Astrocyte (in vitro differentiated cells and primary cell): ENCODE data around the gene WASF2. TPM values are rescaled to one million over a fixed set of nuclear protein-coding genes. Genes with fewer than 3 reads are reported as not detected.

ENCODE experiments used
- DNase-seq: peaks from one replicate; pipeline ENCODE4 v3.0.0-alpha.2; 2010; ENCODE audit warnings: low read depth
- FAIRE-seq: peaks from 2 replicates; lab custom pipeline; 2011; peaks lifted over from hg19 to GRCh38; lab: Jason Lieb, UNC
- H2AFZ ChIP-seq: 2 replicates; pipeline ENCODE4 v1.6.0; 2012; ENCODE audit warnings: low read depth, low read length, inconsistent platforms
- H3K27ac ChIP-seq: 2 replicates; pipeline ENCODE4 v1.5.1; 2011; ENCODE audit warnings: low read depth, low read length, inconsistent platforms
- H3K27me3 ChIP-seq: 2 replicates; pipeline ENCODE4 v1.6.0; 2011; ENCODE audit warnings: low read length, inconsistent platforms; ENCODE audit not compliant: insufficient read depth
- H3K36me3 ChIP-seq: 2 replicates; pipeline ENCODE4 v1.5.1; 2011; ENCODE audit warnings: low read length, inconsistent platforms; ENCODE audit not compliant: insufficient read depth
- H3K4me1 ChIP-seq: 2 replicates; pipeline ENCODE4 v1.5.1; 2011; ENCODE audit warnings: low read length, inconsistent platforms; ENCODE audit not compliant: insufficient read depth
- H3K4me2 ChIP-seq: 2 replicates; pipeline ENCODE4 v1.6.0; 2012; ENCODE audit warnings: low read length, inconsistent platforms
- H3K4me3 ChIP-seq: 2 replicates; pipeline ENCODE4 v1.5.1; 2011; ENCODE audit warnings: low read depth, mild to moderate bottlenecking, low read length, inconsistent platforms; ENCODE audit not compliant: insufficient read depth
- H3K79me2 ChIP-seq: 2 replicates; pipeline ENCODE4 v1.6.0; 2012; ENCODE audit warnings: mild to moderate bottlenecking, low read length, inconsistent platforms; ENCODE audit not compliant: insufficient read depth
- H3K9ac ChIP-seq: 2 replicates; pipeline ENCODE4 v1.6.0; 2012; ENCODE audit warnings: mild to moderate bottlenecking, low read length, inconsistent platforms
- H3K9me3 ChIP-seq: 2 replicates; pipeline ENCODE4 v1.5.1; 2012; ENCODE audit warnings: low read depth, mild to moderate bottlenecking, low read length, inconsistent platforms; ENCODE audit not compliant: insufficient read depth
- H4K20me1 ChIP-seq: 2 replicates; pipeline ENCODE4 v1.6.0; 2012; ENCODE audit warnings: low read length, inconsistent platforms; ENCODE audit not compliant: insufficient read depth
- H3K27ac Mint-ChIP-seq: one replicate; pipeline ENCODE4 v1.8.0; 2021; ENCODE audit warnings: mild to moderate bottlenecking, mixed read lengths; ENCODE audit not compliant: unreplicated experiment
- H3K27me3 Mint-ChIP-seq: one replicate; pipeline ENCODE4 v1.8.0; 2021; ENCODE audit warnings: low read depth, mixed read lengths; ENCODE audit not compliant: unreplicated experiment
- H3K36me3 Mint-ChIP-seq: one replicate; pipeline ENCODE4 v1.8.0; 2021; ENCODE audit warnings: low read depth, mixed read lengths; ENCODE audit not compliant: unreplicated experiment
- H3K4me1 Mint-ChIP-seq: one replicate; pipeline ENCODE4 v1.8.0; 2021; ENCODE audit warnings: low read depth, mixed read lengths; ENCODE audit not compliant: unreplicated experiment
- H3K4me3 Mint-ChIP-seq: one replicate; pipeline ENCODE4 v1.8.0; 2021; ENCODE audit warnings: mild to moderate bottlenecking, moderate library complexity, mixed read lengths; ENCODE audit not compliant: unreplicated experiment
- H3K9me3 Mint-ChIP-seq: one replicate; pipeline ENCODE4 v1.8.0; 2021; ENCODE audit warnings: mild to moderate bottlenecking, mixed read lengths; ENCODE audit not compliant: unreplicated experiment
- CTCF ChIP-seq: IDR thresholded peaks from 2 replicates; pipeline ENCODE4 v1.5.1; 2011; ENCODE audit warnings: low read depth, mild to moderate bottlenecking, inconsistent platforms, low read length, moderate library complexity; ENCODE audit not compliant: insufficient read depth
- EZH2 ChIP-seq: IDR thresholded peaks from 2 replicates; pipeline ENCODE4 v1.6.1; 2012; ENCODE audit warnings: mild to moderate bottlenecking, low read length, inconsistent platforms; ENCODE audit not compliant: insufficient read depth
- total RNA-seq: library from RNA; stranded (reverse); gene quantifications from 2 replicates; pipeline ENCODE4 v1.2.1, GENCODE V29; 2021

Gene WASF2
- total RNA-seq, 1 donor from 2014 or later, result 86.9 TPM

- no peak overlapping the region for H3K27ac Mint-ChIP-seq
- Histone ChIP-seq H2AFZ (no peak overlapping the region), H3K9ac (no peak overlapping the region), H3K27me3 (no peaks in the 10 kb centered on the region), H3K4me2 (no peak overlapping the region), H3K4me1 (peaks cover 17% of the 10 kb centered on the region), H3K9me3 (no peaks in the 10 kb centered on the region), H3K36me3 (no peaks in the 10 kb centered on the region), H3K27ac (no peak overlapping the region), H3K4me3 (no peak overlapping the region), H3K79me2 (no peaks in the 10 kb centered on the region), H4K20me1 (peaks cover 5% of the 10 kb centered on the region)
- peaks cover 2% of the 10 kb centered on the region for H3K27me3 Mint-ChIP-seq
- TF ChIP-seq EZH2 (no peak), CTCF (no peak)
- H3K9me3 Mint-ChIP-seq, result no peaks in the 10 kb centered on the region
- DNase-seq, result no peak
- H3K36me3 Mint-ChIP-seq, result no peaks in the 10 kb centered on the region
- no peak overlapping the region for H3K4me3 Mint-ChIP-seq
- no peak for FAIRE-seq
- H3K4me1 Mint-ChIP-seq, result peaks cover 12% of the 10 kb centered on the region
Observed at GRCh38 chr1:27397749-27398148, 92.2 kb downstream of the WASF2 start.

DNA sequence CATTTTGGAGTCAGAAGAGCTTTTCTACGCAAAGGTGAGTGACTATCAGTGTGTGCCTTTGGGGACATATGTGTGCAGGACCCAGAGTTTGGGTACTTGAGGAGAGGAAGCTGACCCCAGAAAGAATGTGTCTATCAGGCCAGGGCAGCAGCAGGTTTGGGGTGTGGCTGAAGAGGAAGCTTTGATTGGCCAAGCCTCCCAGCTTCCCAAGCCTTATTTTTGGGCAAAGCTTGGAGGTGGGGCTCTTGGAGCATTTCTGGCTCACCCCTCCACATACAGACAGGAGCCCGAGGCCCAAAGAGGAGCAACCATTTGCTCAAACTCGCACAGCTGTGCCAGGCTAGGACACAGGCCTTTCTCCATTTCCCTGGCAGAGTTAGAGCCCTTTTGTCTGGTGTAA, 92.9 kb downstream of the WASF2 start:
- FAIRE-seq, result no peak
- H3K36me3 Mint-ChIP-seq, result no peaks in the 10 kb centered on the region
- peaks cover 4% of the 10 kb centered on the region for H3K27me3 Mint-ChIP-seq
- no peak overlapping the region for H3K4me3 ChIP-seq
- H3K9me3 ChIP-seq, result no peaks in the 10 kb centered on the region
- peaks cover 5% of the 10 kb centered on the region for H4K20me1 ChIP-seq
- H3K27ac Mint-ChIP-seq, result no peak overlapping the region
- no peaks in the 10 kb centered on the region for H3K79me2 ChIP-seq
- no peak overlapping the region for H3K27ac ChIP-seq
- no peak for TF ChIP-seq CTCF
- H3K27me3 ChIP-seq, result no peaks in the 10 kb centered on the region
- H3K9me3 Mint-ChIP-seq, result no peaks in the 10 kb centered on the region
- H3K9ac ChIP-seq, result no peak overlapping the region
- H3K36me3 ChIP-seq, result no peaks in the 10 kb centered on the region
- no peak overlapping the region for H3K4me2 ChIP-seq
- no peak overlapping the region for H2AFZ ChIP-seq
- H3K4me1 ChIP-seq, result peaks cover 17% of the 10 kb centered on the region
- no peak for DNase-seq
- H3K4me1 Mint-ChIP-seq, result peaks cover 13% of the 10 kb centered on the region
- H3K4me3 Mint-ChIP-seq, result no peak overlapping the region

DNA sequence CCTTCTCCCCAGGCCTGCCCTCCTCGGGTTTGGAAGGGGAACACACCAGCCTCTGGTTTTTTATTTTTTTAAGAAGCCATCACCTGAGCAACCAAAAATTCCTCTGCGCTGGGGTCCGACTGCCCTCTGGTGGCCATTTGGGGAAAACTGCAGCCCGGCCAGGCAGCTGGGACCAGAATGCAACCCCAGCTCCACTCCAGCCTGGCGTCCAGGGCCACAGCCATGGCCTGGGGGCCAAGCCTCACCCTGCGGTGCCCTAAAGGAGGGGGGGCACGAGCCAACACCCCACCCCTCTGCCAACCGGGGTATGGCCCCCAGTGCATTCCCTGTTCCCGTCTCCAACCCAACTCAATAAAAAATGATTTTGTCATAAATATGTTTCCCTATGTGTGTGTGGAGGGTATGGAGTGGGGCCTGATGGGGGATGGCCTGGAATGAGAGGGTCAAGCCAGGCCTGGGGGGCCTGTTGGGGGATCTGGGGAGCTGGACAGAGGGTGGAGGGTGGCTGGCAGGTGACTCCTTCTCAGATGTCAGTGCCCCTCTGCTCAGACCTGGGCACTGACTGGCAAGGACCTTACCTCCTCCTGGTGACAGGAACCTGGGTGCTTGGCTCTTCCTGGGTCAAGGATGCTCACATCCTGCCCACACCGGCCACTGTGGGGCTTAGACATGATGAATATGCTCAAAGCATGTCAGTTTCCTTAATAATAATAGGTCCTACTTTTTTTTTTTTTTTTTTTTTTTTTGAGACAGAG, 94.3 kb downstream of the WASF2 start:
- no peak overlapping the region for H3K27ac ChIP-seq
- H3K4me1 Mint-ChIP-seq, result peaks cover 12% of the 10 kb centered on the region
- H3K4me3 ChIP-seq, result no peak overlapping the region
- H3K9me3 ChIP-seq, result no peaks in the 10 kb centered on the region
- peaks cover 16% of the 10 kb centered on the region for H3K27me3 Mint-ChIP-seq
- no peak overlapping the region for H3K4me2 ChIP-seq
- peaks cover 26% of the 10 kb centered on the region for H3K4me1 ChIP-seq
- H3K79me2 ChIP-seq, result no peaks in the 10 kb centered on the region
- H4K20me1 ChIP-seq, result peaks cover 5% of the 10 kb centered on the region
- H2AFZ ChIP-seq, result no peak overlapping the region
- no peaks in the 10 kb centered on the region for H3K36me3 ChIP-seq
- no peak overlapping the region for H3K9ac ChIP-seq
- no peak overlapping the region for H3K4me3 Mint-ChIP-seq
- H3K9me3 Mint-ChIP-seq, result no peaks in the 10 kb centered on the region
- TF ChIP-seq CTCF (peak; percentile 89), EZH2 (no peak)
- H3K36me3 Mint-ChIP-seq, result no peaks in the 10 kb centered on the region
- no peak overlapping the region for H3K27ac Mint-ChIP-seq
- DNase-seq (no peak), FAIRE-seq (no peak)
- H3K27me3 ChIP-seq, result no peaks in the 10 kb centered on the region
